ENCODE results near the gene TNS1. TPM values are rescaled to one million over a fixed set of nuclear protein-coding genes. Genes with fewer than 3 reads are reported as not detected.

The TNS1 gene
- polyA plus RNA-seq, 3 donors, result 0.26 to 1.6 (median 1.5) TPM

GRCh38 chr2:218005028-218005427 is 2.2 kb upstream of the TNS1 start:
- Mint-ChIP-seq H3K4me3 (no peak overlapping the region), H3K9me3 (peaks cover 0 to 3% (median 0%) of the 10 kb centered on the region in 7 donors), H3K27ac (peak overlapping the region in 1 of 7 donors; percentile 23), H3K27me3 (ENCODE audit: low read depth in 3 of 3) (peaks cover 11 to 19% (median 16%) of the 10 kb centered on the region in 3 donors), H3K4me1 (peaks cover 32% of the 10 kb centered on the region), H3K36me3 (peaks cover 0 to 7% of the 10 kb centered on the region in 2 donors)
- Histone ChIP-seq H3K27ac (ENCODE audit: low read depth in 1 of 2, low read length in 2 of 2) (no peak overlapping the region), H3K4me3 (replicated peaks in 1 of 3; ENCODE audit: low read depth in 2 of 3, low read length in 3 of 3) (no peak overlapping the region), H3K9ac (ENCODE audit: insufficient read depth, low read length, poor library complexity, severe bottlenecking) (no peak overlapping the region), H3K36me3 (replicated peaks in 1 of 2; ENCODE audit: control insufficient read depth in 1 of 2, insufficient read depth in 2 of 2, low read length in 2 of 2) (no peaks in the 10 kb centered on the region), H2AFZ (ENCODE audit: insufficient read depth, low read depth, low read length, poor library complexity, severe bottlenecking) (no peak overlapping the region), H3K4me2 (replicated peaks; ENCODE audit: extremely low read depth, low read length, poor library complexity, severe bottlenecking) (no peak overlapping the region), H3K27me3 (ENCODE audit: control insufficient read depth in 2 of 2, insufficient read depth in 2 of 2, low read length in 2 of 2) (peaks cover 3 to 11% of the 10 kb centered on the region in 2 donors), H3K9me3 (replicated peaks in 1 of 2; ENCODE audit: control insufficient read depth in 1 of 2, insufficient read depth in 1 of 2, low read length in 2 of 2) (no peaks in the 10 kb centered on the region), H3K79me2 (ENCODE audit: insufficient read depth, low read length) (no peaks in the 10 kb centered on the region), H4K20me1 (ENCODE audit: insufficient read depth, low read length) (no peaks in the 10 kb centered on the region), H3K4me1 (ENCODE audit: control insufficient read depth in 1 of 2, insufficient read depth in 2 of 2, low read length in 2 of 2) (peaks cover 20 to 29% of the 10 kb centered on the region in 2 donors)
- no peak for DNase-seq
- 97% methylated on average over 3 of the region's 4 CpGs for WGBS (ENCODE audit: insufficient coverage)
- no peak for TF ChIP-seq CTCF (IDR thresholded peaks at IDR 0.05)
- intact Hi-C loops (cut with micrococcal nuclease), result no loop called here

- H3K9me3 Mint-ChIP-seq, result no peaks in the 10 kb centered on the region
- no peak overlapping the region for H3K4me3 ChIP-seq (replicated peaks in 1 of 3; ENCODE audit: low read depth in 2 of 3, low read length in 3 of 3)
- no peaks in the 10 kb centered on the region for H3K79me2 ChIP-seq (ENCODE audit: insufficient read depth, low read length)
- peaks cover 0 to 3% of the 10 kb centered on the region in 2 donors for H3K27me3 ChIP-seq (ENCODE audit: control insufficient read depth in 2 of 2, insufficient read depth in 2 of 2, low read length in 2 of 2)
- peaks cover 2 to 9% (median 6%) of the 10 kb centered on the region in 3 donors for H3K27me3 Mint-ChIP-seq (ENCODE audit: low read depth in 3 of 3)
- H3K36me3 Mint-ChIP-seq, result peaks cover 0 to 7% of the 10 kb centered on the region in 2 donors
- no peaks in the 10 kb centered on the region for H3K9me3 ChIP-seq (replicated peaks in 1 of 2; ENCODE audit: control insufficient read depth in 1 of 2, insufficient read depth in 1 of 2, low read length in 2 of 2)
- WGBS (ENCODE audit: insufficient coverage), result 78% methylated on average over 3 of the region's 6 CpGs
- DNase-seq, result peak; percentile 25 to 52 (median 28)
- peaks cover 23 to 30% of the 10 kb centered on the region in 2 donors for H3K4me1 ChIP-seq (ENCODE audit: control insufficient read depth in 1 of 2, insufficient read depth in 2 of 2, low read length in 2 of 2)
- peak overlapping the region in 1 of 2 donors; percentile 20 for H3K27ac ChIP-seq (ENCODE audit: low read depth in 1 of 2, low read length in 2 of 2)
- no peaks in the 10 kb centered on the region for H3K36me3 ChIP-seq (replicated peaks in 1 of 2; ENCODE audit: control insufficient read depth in 1 of 2, insufficient read depth in 2 of 2, low read length in 2 of 2)
- H3K27ac Mint-ChIP-seq, result peak overlapping the region in 2 of 7 donors; percentile 46 to 68
- H3K4me1 Mint-ChIP-seq, result peaks cover 33% of the 10 kb centered on the region
- TF ChIP-seq CTCF (IDR thresholded peaks at IDR 0.05), result no peak
- H3K4me3 Mint-ChIP-seq, result peak overlapping the region; percentile 31 to 39
- H3K9ac ChIP-seq (ENCODE audit: insufficient read depth, low read length, poor library complexity, severe bottlenecking), result no peak overlapping the region
- H3K4me2 ChIP-seq (replicated peaks; ENCODE audit: extremely low read depth, low read length, poor library complexity, severe bottlenecking), result peak overlapping the region; percentile 6
- intact Hi-C loops (cut with micrococcal nuclease), result no loop called here
- peak overlapping the region; percentile 38 for H2AFZ ChIP-seq (ENCODE audit: insufficient read depth, low read depth, low read length, poor library complexity, severe bottlenecking)
- no peaks in the 10 kb centered on the region for H4K20me1 ChIP-seq (ENCODE audit: insufficient read depth, low read length)
Measured at GRCh38 chr2:218003981-218004419, 1.2 kb upstream of the TNS1 start.

All from CD14-positive monocyte (primary cell).